Body of pancreas (tissue), 4 donors: ENCODE data around the gene ATXN1.

Experiments used
- POLR2A ChIP-seq, 3 donors: fragments of 450-650 bp; IDR thresholded peaks; one replicate each; pipeline ENCODE4 v1.6.1; 2016; ENCODE audit warnings: antibody characterized with exemption in 3 of 3, mild to moderate bottlenecking in 2 of 3
- TF ChIP-seq, protein P1 (sequence below), 7 experiments: fragments of 450-650 bp in 4 of 7; fragments of 200-600 bp in 3 of 7; sonication (generic) in 3 of 7; IDR thresholded peaks; one replicate each; pipeline ENCODE4 v1.5.1; 2016 to 2019; ENCODE audit warnings: antibody characterized with exemption in 7 of 7

DNA sequence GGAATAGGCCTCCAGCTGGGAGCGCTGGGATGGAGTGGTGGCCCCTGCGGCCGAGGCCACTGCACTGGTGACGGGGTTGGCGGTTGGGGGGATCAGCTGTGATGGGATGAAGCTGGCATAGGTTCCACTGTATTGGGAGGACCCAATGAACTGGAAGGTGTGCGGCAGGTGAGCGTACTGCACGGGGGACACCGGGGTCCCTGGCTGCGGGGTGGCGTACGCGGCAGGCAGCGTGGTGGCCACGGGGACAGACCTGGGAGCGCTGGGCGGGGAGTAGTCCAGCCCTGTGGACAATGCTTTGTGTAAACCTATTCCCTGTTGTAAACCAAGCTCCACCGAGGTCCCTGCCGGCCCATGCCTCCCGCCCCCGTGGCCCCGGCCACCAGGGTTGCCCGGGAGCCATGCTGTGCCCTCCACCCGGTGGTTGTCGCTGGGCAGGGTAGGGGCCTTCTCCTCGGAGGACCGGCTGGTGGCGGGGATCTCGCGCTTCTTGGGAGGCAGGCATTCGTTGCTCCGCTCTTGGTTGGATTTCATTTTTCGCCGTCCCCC lies 433.4 kb downstream of the ATXN1 start:
- TF ChIP-seq, protein P1, sequence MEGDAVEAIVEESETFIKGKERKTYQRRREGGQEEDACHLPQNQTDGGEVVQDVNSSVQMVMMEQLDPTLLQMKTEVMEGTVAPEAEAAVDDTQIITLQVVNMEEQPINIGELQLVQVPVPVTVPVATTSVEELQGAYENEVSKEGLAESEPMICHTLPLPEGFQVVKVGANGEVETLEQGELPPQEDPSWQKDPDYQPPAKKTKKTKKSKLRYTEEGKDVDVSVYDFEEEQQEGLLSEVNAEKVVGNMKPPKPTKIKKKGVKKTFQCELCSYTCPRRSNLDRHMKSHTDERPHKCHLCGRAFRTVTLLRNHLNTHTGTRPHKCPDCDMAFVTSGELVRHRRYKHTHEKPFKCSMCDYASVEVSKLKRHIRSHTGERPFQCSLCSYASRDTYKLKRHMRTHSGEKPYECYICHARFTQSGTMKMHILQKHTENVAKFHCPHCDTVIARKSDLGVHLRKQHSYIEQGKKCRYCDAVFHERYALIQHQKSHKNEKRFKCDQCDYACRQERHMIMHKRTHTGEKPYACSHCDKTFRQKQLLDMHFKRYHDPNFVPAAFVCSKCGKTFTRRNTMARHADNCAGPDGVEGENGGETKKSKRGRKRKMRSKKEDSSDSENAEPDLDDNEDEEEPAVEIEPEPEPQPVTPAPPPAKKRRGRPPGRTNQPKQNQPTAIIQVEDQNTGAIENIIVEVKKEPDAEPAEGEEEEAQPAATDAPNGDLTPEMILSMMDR (IDR thresholded peaks at IDR 0.05) = no peak
- no peak for TF ChIP-seq POLR2A (IDR thresholded peaks at IDR 0.05)
